NCI-H146 treated with DMSO at 0.1 percent for 48 hours (cell line): Measurements from ENCODE around the gene MED22.
"Not testable (repeated sequence)": the region's sequence is repeated elsewhere in the genome, so short reads cannot be mapped to it uniquely, and the experiment has no call there.

Experiments used
- DNase-seq: peaks from one replicate; lab custom pipeline; 2025; ENCODE audit not compliant: unreplicated experiment; lab: John Stamatoyannopoulos, UW

Gene MED22

GRCh38 chr9:133339641-133340040 lies 8.3 kb downstream of the MED22 start:
- DNase-seq = no peak

GRCh38 chr9:133335924-133336811 lies 11.8 kb downstream of the MED22 start, which contains the start of gene SURF6:
SURF6 (minus strand) TSS chr9:133336188; CDS start chr9:133336132, 56 bp downstream.
- peak; percentile 67 for DNase-seq

- not testable (repeated sequence) for DNase-seq
Observed at GRCh38 chr9:133334888-133335287, 13.0 kb downstream of the MED22 start.

GRCh38 chr9:133334161-133334560 lies 13.8 kb downstream of the MED22 start:
- DNase-seq = no peak

- DNase-seq = no peak
Observed at GRCh38 chr9:133333566-133333965, 14.4 kb downstream of the MED22 start.

- no peak for DNase-seq
Observed at GRCh38 chr9:133333011-133333410, 14.9 kb downstream of the MED22 start.

GRCh38 chr9:133332381-133332730 lies 15.6 kb downstream of the MED22 start:
- DNase-seq = no peak

GRCh38 chr9:133331641-133332380 lies 16.1 kb downstream of the MED22 start:
- DNase-seq = no peak

GRCh38 chr9:133331221-133331620 lies 16.7 kb downstream of the MED22 start:
- DNase-seq = no peak

GRCh38 chr9:133329306-133330156 lies 18.4 kb downstream of the MED22 start:
- not testable (repeated sequence) for DNase-seq

- DNase-seq = no peak
Observed at GRCh38 chr9:133327834-133328484, 20.0 kb downstream of the MED22 start.

GRCh38 chr9:133327021-133327420 lies 20.9 kb downstream of the MED22 start:
- not testable (repeated sequence) for DNase-seq

GRCh38 chr9:133323991-133324703 lies 23.8 kb downstream of the MED22 start:
- no peak for DNase-seq

GRCh38 chr9:133323211-133323610 lies 24.7 kb downstream of the MED22 start:
- no peak for DNase-seq

GRCh38 chr9:133322701-133323100 lies 25.2 kb downstream of the MED22 start:
- no peak for DNase-seq

GRCh38 chr9:133321411-133321935 lies 26.5 kb downstream of the MED22 start:
- no peak for DNase-seq

GRCh38 chr9:133320421-133320881 lies 27.5 kb downstream of the MED22 start:
- DNase-seq = no peak

GRCh38 chr9:133317551-133317950 lies 30.4 kb downstream of the MED22 start:
- DNase-seq = not testable (repeated sequence)

GRCh38 chr9:133315997-133316396 lies 31.9 kb downstream of the MED22 start:
- DNase-seq = no peak

GRCh38 chr9:133309608-133310007 lies 38.3 kb downstream of the MED22 start:
- no peak for DNase-seq
